ENCODE data around the gene C6orf15.
A peak's percentile ranks its signal among the peaks of the same experiment; 100 is the strongest.

Gene C6orf15

GRCh38 chr6:31112478-31112877 lies at the start of gene C6orf15:
Gene C6orf15, minus strand, starts transcription at chr6:31112575. Its CDS starts 20 bp downstream, at chr6:31112555.
- DNase-seq: no peak

DNA sequence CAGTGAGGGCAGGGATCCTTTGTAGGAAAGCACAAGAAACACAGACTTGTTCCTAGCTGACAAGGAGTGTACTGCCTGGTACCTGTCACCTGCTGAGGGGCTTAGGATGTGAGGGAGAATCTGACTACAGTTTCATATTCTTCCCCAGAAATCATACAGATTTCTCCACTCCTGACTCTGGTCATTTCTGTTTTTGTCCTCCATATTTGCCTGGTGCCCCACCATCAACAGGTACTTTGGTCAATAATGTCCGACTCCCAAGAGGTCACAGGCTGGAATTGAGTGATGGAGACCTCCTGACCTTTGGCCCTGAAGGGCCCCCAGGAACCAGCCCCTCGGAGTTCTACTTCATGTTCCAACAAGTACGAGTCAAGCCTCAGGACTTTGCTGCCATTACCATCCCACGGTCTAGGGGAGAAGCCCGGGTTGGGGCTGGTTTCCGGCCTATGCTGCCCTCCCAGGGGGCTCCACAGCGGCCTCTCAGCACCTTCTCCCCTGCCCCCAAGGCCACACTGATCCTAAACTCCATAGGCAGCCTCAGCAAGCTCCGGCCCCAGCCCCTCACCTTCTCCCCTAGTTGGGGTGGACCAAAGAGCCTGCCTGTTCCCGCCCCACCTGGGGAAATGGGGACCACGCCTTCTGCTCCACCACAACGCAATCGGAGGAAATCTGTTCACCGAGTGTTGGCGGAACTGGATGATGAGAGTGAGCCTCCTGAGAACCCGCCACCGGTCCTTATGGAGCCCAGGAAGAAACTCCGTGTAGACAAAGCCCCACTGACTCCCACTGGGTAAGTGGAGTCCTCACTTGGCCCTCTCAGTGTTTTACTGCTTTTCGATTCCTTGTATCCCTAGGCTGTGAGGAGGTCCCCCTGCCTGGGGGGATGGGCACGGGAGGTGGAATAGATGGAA lies 49.1 kb upstream of the C6orf15 start:
- DNase-seq: no peak

GRCh38 chr6:31158863-31159855 lies 46.8 kb upstream of the C6orf15 start:
- no peak for DNase-seq

DNA sequence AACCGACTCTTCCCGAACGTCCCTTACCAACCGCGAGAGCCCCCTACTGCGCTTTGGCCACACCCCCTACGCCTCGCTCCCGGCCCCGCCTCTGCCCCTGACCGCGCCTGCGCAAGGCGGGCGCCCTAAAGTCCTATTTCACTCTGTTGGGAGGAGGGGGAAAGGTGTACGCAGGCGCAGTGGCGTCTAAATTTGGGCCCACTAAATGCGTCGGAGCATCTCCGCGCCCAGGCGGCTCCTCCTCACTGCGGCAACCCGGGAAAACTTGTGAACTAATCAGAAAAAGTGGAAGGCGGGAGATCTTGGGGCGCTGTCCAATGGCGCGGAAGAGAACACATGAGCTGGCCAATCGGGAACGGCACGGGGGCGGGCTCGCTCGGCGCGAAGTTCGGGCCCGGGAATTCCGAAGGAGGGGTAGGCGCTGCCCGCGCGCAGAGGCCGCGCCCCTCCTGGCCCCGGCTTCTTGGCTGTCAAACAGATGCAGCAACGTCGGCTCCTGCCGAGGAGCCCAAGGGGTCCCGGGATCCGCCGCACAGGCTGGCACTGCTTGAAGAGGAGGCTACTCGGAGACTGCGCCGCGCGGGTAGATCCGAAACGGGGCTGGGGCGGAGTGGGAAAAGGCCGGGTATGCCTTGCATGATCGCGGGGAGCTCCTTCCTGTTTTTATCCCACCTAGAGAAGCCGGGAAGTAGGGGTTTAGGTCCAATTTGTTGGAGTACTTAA lies 45.9 kb upstream of the C6orf15 start, which contains the start of gene TCF19:
TSS of gene TCF19 (plus strand) at position 450 of the 723 bp plus-strand sequence. CDS start 881 bp downstream, outside the sequence.
- DNase-seq: peak; percentile 97

DNA sequence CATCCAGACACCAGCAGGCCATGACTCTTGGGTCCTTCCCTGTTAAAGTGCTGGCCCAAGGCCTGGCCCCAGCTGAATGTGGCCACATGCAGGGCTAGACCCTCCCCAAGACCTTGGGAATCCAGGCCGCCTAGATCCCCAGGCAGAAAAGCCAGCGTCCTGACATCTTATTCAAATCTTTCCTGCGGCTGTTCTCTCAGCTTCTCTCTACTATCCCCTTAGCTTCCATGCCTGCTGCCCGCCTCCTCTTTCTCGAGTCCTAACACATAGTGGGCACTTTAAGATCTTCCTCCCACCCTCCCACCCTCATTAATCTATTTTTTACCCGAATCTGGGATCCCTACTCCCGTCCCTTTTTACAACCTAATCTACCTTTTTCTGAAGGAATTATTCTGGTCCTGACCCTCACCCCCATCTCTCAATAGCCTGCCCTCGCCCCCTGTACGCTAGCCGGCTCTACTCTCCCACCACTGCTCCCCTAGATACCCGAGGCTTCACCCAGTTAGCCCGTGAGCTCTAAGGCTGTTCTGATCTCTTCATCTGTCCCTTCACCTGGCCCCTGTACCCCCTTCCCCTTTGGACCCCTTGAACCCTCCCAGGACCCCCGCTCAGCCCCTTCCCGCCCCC lies 45.3 kb upstream of the C6orf15 start, which contains the start of gene CCHCR1:
TSS of gene CCHCR1 (minus strand) at position 290 of the 627 bp plus-strand sequence. CDS start at position 88, 202 bp downstream.
- DNase-seq: no peak

DNA sequence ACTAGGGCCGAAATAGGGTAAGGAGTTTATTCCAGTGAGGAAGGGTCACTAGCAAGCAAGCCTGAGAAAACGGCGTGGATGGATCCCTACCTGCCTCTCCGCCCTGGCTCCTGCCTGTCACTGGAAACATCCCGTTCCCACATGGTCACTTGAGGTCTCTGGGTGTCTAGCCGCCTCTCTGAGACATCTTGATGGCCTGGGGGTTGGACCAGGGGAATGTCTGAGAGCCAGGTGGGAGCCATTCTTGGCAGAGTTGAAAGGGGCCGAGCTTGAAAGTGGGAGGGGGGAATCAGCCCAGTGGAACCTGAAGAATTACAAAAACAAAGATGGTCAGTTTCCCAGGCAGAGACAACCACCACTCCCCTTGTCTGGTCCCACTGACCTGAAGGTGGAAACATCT lies 44.3 kb upstream of the C6orf15 start:
- no peak for DNase-seq

DNA sequence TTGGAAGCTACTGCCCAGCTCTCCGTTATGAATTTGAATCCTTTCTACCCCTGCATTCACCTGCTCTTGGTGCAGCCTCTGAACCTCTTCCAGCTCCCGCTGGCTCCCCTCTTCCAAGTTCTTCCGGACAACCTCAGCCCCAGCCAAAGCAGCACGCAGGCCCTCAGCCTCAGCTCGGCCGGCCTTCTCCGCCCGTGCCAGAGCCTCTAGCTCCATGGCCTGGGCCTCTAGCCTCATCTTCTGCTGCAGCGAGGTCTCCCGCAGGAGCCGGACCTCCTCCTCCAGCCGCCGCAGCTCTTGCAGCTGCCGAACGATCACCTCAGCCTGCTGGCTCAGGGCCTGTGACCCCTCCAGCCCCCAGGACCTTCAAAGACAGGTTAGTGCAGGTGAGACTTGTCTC lies 42.1 kb upstream of the C6orf15 start:
- no peak for DNase-seq

DNA sequence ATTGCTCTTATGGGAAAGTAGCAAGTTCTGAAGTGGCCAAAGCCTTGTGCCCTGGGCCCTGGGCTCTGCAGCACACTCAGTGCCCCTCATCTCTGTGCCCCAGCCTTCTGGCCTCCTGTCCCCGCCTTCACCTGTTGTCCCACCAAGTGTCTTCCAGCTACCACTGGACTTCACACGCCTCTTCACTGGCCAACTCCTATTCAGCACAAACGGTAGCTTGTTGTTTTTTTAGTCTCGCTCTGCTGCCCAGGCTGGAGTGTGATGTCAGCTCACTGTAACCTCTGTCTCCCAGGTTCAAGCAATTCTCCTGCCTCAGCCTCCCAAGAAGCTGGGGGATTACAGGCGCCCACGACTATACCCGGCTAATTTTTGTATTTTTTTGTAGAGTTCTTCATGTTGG lies 40.4 kb upstream of the C6orf15 start:
- no peak for DNase-seq

DNA sequence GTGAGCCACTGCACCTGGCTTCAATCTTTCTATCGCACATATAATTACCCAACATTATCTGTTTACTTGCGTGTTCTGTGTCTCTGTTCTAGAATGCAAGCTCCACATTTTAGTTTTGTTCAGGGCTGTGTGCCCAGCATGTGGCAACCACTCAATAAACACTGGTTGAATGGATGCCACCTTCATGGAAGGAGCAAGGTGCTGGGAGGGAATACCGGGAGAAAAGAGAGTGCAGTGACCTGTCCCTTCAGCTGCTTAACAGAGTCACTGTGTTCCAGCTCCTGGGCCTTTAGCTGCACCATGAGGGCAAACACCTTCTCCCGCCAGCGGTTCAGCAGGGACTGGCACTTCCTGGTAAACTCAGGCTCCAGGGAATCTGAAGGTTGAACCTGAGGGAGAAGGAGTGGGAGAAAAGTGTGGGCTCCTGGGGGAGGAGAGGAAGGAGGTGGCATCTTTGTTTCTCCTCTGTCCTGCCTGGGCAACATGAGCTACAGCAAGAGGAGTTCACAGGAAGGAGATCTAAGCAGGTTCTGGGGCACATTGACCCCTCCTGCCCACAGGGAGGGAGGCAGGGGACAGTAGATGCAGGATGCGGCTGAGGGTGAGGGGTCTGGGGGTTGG lies 37.6 kb upstream of the C6orf15 start:
- DNase-seq: no peak

GRCh38 chr6:31145386-31145785 lies 33.0 kb upstream of the C6orf15 start:
- DNase-seq: no peak

- no peak for DNase-seq
These were observed 32.6 kb upstream of the C6orf15 start for GRCh38 chr6:31144970-31145340.

- DNase-seq: no peak
These were observed 32.1 kb upstream of the C6orf15 start for GRCh38 chr6:31144296-31144969.

- DNase-seq: no peak
These were observed 30.8 kb upstream of the C6orf15 start for GRCh38 chr6:31143148-31143547.

GRCh38 chr6:31142361-31142761 lies 30.0 kb upstream of the C6orf15 start:
- no peak for DNase-seq

GRCh38 chr6:31140643-31141042 lies 28.3 kb upstream of the C6orf15 start:
- no peak for DNase-seq

DNA sequence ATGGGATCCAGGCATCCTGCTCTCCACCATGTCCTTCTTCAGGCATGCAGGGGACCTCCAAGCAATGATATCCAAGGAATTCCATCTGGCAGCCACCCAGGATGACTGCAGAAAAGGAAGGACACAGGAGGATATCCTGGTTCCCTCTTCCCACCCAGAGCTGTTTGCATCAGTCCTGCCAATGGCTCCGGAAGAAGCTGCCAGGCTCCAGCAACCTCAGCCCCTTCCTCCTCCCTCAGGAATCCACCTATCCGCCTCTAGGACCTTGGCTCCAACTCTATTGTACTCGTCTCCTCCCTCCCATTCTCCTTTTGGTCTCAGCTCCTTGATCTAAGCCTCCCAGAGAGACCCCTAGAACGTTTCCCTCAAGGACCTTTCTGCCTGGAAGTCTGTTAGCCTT lies 27.2 kb upstream of the C6orf15 start:
- no peak for DNase-seq

GRCh38 chr6:31138982-31139381 lies 26.6 kb upstream of the C6orf15 start, which contains the start of gene PSORS1C2:
Gene PSORS1C2, minus strand, starts transcription at chr6:31139066. Its CDS starts 40 bp downstream, at chr6:31139026.
- DNase-seq: no peak

DNA sequence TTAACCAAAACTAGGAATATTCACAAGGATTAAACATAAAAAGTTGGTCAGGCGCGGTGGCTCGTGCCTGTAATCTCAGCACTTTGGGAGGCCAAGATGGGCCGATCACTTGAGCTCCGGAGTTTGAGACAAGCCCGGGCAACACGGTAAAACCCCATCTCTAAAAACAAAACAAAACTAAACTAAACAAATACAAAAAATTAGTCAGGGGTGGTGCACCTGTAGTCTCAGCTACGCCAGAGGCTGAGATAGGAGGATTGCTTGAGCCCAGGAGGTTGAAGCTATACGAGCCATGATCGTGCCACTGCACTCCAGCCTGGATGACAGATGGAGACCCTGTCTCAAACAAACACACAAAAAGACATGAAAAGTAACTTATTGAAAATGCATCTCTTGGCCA lies 23.3 kb upstream of the C6orf15 start:
- DNase-seq: no peak

DNA sequence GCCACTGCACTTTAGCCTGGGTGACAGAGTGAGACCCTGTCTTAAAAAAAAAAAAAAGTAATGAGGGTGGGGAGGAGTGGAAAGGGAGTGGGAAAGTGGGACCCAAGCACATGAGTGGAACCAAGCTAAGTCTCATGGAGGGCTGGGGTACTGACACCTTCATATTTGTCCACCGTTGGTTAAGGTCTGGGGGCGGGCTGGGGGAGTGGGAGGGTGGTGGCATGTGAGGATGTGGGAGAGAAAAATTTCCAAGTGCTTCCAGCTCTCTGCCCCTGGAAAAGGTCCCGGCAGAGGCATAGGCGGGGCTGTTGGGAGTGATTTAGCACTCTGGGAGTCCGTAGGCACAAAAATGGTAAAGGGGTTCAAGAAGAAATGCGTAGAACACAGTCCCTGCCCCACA lies 20.4 kb upstream of the C6orf15 start:
- no peak for DNase-seq

DNA sequence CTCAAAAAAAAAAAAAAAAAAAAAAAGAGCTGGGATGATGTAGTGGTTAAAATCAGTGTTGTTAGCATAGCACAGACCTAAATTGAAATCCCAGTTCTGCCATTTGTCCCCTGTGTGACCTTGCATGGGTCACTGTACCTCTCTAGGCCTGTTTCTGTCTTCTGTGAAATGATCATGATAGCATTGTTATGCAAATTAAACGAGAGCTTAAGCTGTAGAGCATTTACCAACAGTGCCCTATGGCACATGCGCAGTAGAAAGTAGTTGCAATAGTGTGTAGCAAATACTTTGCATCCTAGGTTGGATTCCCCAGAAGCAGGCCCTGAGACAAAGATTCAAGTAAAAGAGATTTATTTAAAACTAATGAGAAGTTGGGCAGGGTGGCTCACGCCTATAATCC lies 19.2 kb upstream of the C6orf15 start:
- no peak for DNase-seq

DNA sequence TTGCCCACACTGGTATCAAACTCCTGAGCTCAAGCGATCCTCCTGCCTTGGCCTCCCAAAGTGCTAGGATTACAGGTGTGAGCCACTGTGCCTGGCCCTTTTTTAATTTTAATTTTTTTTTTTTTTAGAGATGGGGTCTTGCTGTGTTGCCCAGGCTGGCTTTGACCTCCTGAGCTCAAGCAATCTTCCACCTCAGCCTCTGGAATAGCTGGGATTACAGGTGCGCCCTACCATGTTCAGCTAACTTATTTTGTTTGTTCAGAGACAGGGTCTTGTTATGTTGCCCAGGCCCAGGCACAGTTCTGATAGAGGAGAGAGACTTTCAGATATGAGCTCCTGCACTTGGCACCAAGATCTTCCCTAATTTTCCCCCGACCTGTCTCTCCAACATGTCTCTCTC lies 18.4 kb upstream of the C6orf15 start:
- DNase-seq: no peak

All from hippocampal formation (tissue), 2 donors.